A549 (cell line): Measurements from ENCODE around the gene ZNF407.

ENCODE experiments used
- EHMT2 ChIP-seq: fragments of 200-600 bp; sonication (generic); IDR thresholded peaks from 2 replicates; pipeline ENCODE4 v1.6.1; 2016; ENCODE audit warnings: antibody characterized with exemption, low read depth, mild to moderate bottlenecking, moderate library complexity
- EP300 ChIP-seq, 2 experiments: fragments of >200 bp; sonication (Bioruptor Twin); formaldehyde crosslinking; IDR thresholded peaks; 2 replicates in 1 of 2; 3 replicates in 1 of 2; pipeline ENCODE4 v1.6.1; 2016 to 2017
- HOXB5 ChIP-seq: fragments of 250-450 bp; sonication (Bioruptor Pico); IDR thresholded peaks from 2 replicates; pipeline ENCODE4 v1.5.0; 2020; ENCODE audit warnings: mild to moderate bottlenecking, moderate library complexity
- JUN ChIP-seq, 2 experiments: fragments of >200 bp; sonication (Bioruptor Twin); formaldehyde crosslinking; IDR thresholded peaks; 2 replicates in 1 of 2; 3 replicates in 1 of 2; pipeline ENCODE4 v1.6.1; 2016 to 2017
- NR3C1 ChIP-seq: fragments of >200 bp; sonication (Bioruptor Twin); formaldehyde crosslinking; IDR thresholded peaks from 3 replicates; pipeline ENCODE4 v1.6.1; 2017
- POLR2A ChIP-seq: IDR thresholded peaks from 2 replicates; pipeline ENCODE4 v1.6.1; 2012; ENCODE audit warnings: mild to moderate bottlenecking, low read length
- RCOR1 ChIP-seq: fragments of 150-350 bp; IDR thresholded peaks from 2 replicates; pipeline ENCODE4 v1.6.1; 2014; ENCODE audit warnings: antibody characterized with exemption, low read length, low read depth
- RFX5 ChIP-seq: fragments of 450-650 bp; IDR thresholded peaks from 2 replicates; pipeline ENCODE4 v1.7.1; 2014; ENCODE audit warnings: antibody characterized with exemption, mild to moderate bottlenecking, moderate library complexity
- RNF2 ChIP-seq: fragments of 200-600 bp; sonication (generic); IDR thresholded peaks from 2 replicates; pipeline ENCODE4 v1.6.1; 2016; ENCODE audit warnings: low read depth, mild to moderate bottlenecking, antibody characterized with exemption, moderate library complexity, borderline replicate concordance
- TF ChIP-seq, protein P1 (sequence below): fragments of >200 bp; sonication (Bioruptor Twin); formaldehyde crosslinking; IDR thresholded peaks from 3 replicates; pipeline ENCODE4 v1.5.1; 2016
- TF ChIP-seq, protein P2 (sequence below): IDR thresholded peaks from 2 replicates; pipeline ENCODE4 v1.6.1; 2012
- TF ChIP-seq, protein P3 (sequence below): IDR thresholded peaks from 2 replicates; pipeline ENCODE4 v1.6.1; 2012; ENCODE audit warnings: low read depth, borderline replicate concordance
- TF ChIP-seq, protein P4 (sequence below): fragments of 150-350 bp; IDR thresholded peaks from 2 replicates; pipeline ENCODE4 v1.6.1; 2014; ENCODE audit warnings: low read depth, mild to moderate bottlenecking, low read length

DNA sequence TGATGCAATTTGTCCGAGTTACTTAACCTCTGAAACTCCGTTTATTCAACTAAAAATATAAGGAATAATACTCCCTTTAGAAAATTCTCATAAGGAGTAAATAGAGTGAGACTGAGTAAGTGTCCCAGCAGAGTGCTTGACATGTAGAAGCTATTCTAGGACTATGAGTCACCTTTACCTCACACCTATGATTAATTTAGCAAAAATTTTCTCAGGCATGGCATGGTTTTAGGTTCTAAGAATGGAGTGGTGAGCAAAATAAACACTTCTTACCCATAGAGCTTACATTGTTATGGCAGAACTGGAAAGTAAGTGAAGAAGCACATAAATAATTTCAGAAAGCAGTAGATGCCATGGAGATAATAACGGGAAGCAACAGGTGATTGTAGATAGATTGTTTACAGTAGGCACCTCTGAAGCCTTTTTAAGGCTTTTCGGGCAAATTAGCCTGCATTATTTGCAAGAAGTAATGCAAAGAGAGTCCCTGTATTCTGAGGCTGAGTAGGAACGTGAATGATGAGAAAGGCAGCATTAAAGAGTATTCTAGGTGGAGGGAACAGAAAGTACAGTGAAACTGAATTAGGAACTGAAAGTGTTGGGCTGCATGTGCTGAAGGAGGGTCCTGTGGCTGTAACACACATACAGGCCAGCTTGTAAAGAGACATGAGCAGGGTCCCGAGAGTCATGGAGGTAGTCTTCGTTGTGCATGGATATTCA lies 209.2 kb downstream of the ZNF407 start:
- TF ChIP-seq RNF2 (no peak), HOXB5 (CRISPR knock-in tag) (no peak), NR3C1 (no peak), RCOR1 (no peak), EHMT2 (no peak), EP300 (IDR thresholded peaks at IDR 0.05) (no peak), POLR2A (no peak), JUN (IDR thresholded peaks at IDR 0.05) (no peak), RFX5 (no peak)
- TF ChIP-seq, protein P1, sequence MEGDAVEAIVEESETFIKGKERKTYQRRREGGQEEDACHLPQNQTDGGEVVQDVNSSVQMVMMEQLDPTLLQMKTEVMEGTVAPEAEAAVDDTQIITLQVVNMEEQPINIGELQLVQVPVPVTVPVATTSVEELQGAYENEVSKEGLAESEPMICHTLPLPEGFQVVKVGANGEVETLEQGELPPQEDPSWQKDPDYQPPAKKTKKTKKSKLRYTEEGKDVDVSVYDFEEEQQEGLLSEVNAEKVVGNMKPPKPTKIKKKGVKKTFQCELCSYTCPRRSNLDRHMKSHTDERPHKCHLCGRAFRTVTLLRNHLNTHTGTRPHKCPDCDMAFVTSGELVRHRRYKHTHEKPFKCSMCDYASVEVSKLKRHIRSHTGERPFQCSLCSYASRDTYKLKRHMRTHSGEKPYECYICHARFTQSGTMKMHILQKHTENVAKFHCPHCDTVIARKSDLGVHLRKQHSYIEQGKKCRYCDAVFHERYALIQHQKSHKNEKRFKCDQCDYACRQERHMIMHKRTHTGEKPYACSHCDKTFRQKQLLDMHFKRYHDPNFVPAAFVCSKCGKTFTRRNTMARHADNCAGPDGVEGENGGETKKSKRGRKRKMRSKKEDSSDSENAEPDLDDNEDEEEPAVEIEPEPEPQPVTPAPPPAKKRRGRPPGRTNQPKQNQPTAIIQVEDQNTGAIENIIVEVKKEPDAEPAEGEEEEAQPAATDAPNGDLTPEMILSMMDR: no peak
- TF ChIP-seq, protein P2, sequence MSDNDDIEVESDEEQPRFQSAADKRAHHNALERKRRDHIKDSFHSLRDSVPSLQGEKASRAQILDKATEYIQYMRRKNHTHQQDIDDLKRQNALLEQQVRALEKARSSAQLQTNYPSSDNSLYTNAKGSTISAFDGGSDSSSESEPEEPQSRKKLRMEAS: peak; percentile 23; the same call in 1 of the 2 replicates
- TF ChIP-seq, protein P3, sequence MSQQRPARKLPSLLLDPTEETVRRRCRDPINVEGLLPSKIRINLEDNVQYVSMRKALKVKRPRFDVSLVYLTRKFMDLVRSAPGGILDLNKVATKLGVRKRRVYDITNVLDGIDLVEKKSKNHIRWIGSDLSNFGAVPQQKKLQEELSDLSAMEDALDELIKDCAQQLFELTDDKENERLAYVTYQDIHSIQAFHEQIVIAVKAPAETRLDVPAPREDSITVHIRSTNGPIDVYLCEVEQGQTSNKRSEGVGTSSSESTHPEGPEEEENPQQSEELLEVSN: no peak
- TF ChIP-seq, protein P4, sequence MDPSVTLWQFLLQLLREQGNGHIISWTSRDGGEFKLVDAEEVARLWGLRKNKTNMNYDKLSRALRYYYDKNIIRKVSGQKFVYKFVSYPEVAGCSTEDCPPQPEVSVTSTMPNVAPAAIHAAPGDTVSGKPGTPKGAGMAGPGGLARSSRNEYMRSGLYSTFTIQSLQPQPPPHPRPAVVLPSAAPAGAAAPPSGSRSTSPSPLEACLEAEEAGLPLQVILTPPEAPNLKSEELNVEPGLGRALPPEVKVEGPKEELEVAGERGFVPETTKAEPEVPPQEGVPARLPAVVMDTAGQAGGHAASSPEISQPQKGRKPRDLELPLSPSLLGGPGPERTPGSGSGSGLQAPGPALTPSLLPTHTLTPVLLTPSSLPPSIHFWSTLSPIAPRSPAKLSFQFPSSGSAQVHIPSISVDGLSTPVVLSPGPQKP: no peak
